Measurements from ENCODE around the gene KCNK16.

Gene KCNK16

DNA sequence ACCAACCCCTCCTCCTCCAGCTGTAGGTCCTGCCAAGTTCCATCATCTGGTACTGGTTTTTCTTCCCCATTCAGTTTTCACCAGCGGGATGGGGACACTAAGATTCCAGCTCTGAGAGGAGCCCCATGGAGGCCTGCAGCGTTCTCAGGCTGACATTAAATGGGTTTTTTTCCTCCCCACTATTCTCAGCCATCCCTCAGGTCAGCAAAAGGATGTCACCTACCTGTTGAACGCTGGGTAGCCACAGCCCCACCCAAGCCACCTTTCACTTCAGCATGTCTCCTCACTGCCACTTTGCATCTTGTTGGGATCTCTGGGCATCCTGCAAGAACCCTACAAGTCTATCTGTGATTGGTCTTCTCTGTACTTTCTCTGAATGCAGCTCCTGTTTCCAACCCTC, 15.0 kb downstream of the KCNK16 start:
- TF ChIP-seq CTCF (IDR thresholded peaks at IDR 0.05) = no peak
- Histone ChIP-seq H3K4me3 (no peak overlapping the region), H3K4me1 (peaks cover 0 to 9% (median 3%) of the 10 kb centered on the region in 4 donors), H3K27ac (no peak overlapping the region), H3K27me3 (peaks cover 0 to 2% of the 10 kb centered on the region in 2 donors), H3K36me3 (no peaks in the 10 kb centered on the region), H3K9me3 (no peaks in the 10 kb centered on the region)
- intact Hi-C loops (cut with DNase I; ENCODE audit: low total_unique reads) = loop anchor here (10.0 kb wide), 2 partner anchors 333 to 433 kb away; no protein-coding TSS in a partner anchor
- DNase-seq = no peak

DNA sequence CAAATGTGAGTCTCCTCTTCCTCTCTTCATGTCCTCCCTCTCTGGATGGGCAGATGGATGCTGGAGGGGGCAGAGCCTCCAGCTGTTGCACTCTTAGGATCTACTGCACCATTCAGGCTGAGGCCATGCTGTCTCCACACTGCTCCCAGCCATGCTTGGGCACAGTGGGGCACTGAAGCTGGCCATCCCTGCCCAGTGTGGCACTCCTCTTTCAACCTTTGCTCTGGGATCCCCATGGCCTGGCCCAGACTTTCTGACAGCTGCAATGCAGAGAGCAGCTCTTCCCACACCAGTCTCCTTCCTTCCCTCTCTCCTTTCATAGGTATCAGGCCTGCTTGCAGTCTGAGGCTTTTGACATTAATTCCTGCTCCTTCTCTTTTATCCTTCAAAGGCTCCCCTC, 17.6 kb downstream of the KCNK16 start:
- no peak for TF ChIP-seq CTCF (IDR thresholded peaks at IDR 0.05)

GRCh38 chr6:39303425-39304153, 18.9 kb downstream of the KCNK16 start:
- H3K4me1 ChIP-seq = peaks cover 0 to 11% (median 2%) of the 10 kb centered on the region in 4 donors
- no peak overlapping the region for H3K4me3 ChIP-seq
- intact Hi-C loops (cut with DNase I; ENCODE audit: low total_unique reads) = loop anchor here (2.0 to 10.0 kb wide), 3 partner anchors 137 to 429 kb away; no protein-coding TSS in a partner anchor
- H3K27me3 ChIP-seq = no peaks in the 10 kb centered on the region
- H3K27ac ChIP-seq = no peak overlapping the region
- no peaks in the 10 kb centered on the region for H3K36me3 ChIP-seq
- H3K9me3 ChIP-seq = no peaks in the 10 kb centered on the region
- DNase-seq = no peak
- no peak for TF ChIP-seq CTCF (IDR thresholded peaks at IDR 0.05)

More for the DNA sequence above, 17.6 kb downstream of the KCNK16 start:
- H3K4me3 ChIP-seq = no peak overlapping the region
- peaks cover 0 to 11% (median 2%) of the 10 kb centered on the region in 4 donors for H3K4me1 ChIP-seq
- no peaks in the 10 kb centered on the region for H3K36me3 ChIP-seq
- no peak for DNase-seq
- H3K9me3 ChIP-seq = no peaks in the 10 kb centered on the region
- intact Hi-C loops (cut with DNase I; ENCODE audit: low total_unique reads) = loop anchor here (10.0 kb wide), 2 partner anchors 330 to 430 kb away; no protein-coding TSS in a partner anchor
- no peak overlapping the region for H3K27ac ChIP-seq
- no peaks in the 10 kb centered on the region for H3K27me3 ChIP-seq

GRCh38 chr6:39302669-39303424, 19.7 kb downstream of the KCNK16 start:
- Histone ChIP-seq H3K4me3 (no peak overlapping the region), H3K27ac (no peak overlapping the region), H3K9me3 (no peaks in the 10 kb centered on the region), H3K4me1 (peaks cover 0 to 11% (median 2%) of the 10 kb centered on the region in 4 donors), H3K36me3 (no peaks in the 10 kb centered on the region), H3K27me3 (no peaks in the 10 kb centered on the region)
- intact Hi-C loops (cut with DNase I; ENCODE audit: low total_unique reads) = loop anchor here (2.0 to 10.0 kb wide), 3 partner anchors 136 to 428 kb away; no protein-coding TSS in a partner anchor
- peak; percentile 84 to 90 for TF ChIP-seq CTCF (IDR thresholded peaks at IDR 0.05)
- peak; percentile 72 to 81 for DNase-seq

- Histone ChIP-seq H3K4me3 (no peak overlapping the region), H3K27me3 (no peaks in the 10 kb centered on the region), H3K9me3 (no peaks in the 10 kb centered on the region), H3K27ac (no peak overlapping the region), H3K36me3 (no peaks in the 10 kb centered on the region), H3K4me1 (peaks cover 0 to 15% (median 3%) of the 10 kb centered on the region in 4 donors)
- no peak for DNase-seq
- TF ChIP-seq CTCF (IDR thresholded peaks at IDR 0.05) = no peak
- intact Hi-C loops (cut with DNase I; ENCODE audit: low total_unique reads) = loop anchor here (2.0 to 10.0 kb wide), 3 partner anchors 135 to 427 kb away; no protein-coding TSS in a partner anchor
Measured at GRCh38 chr6:39302011-39302410, 20.5 kb downstream of the KCNK16 start.

Data from tibial artery (tissue), 4 donors.